ENCODE results near the gene TYW3. TPM values are rescaled to one million over a fixed set of nuclear protein-coding genes. Genes with fewer than 3 reads are reported as not detected.

Gene TYW3
- total and polyA plus RNA-seq, 2 of the 8 experiments (the other 6 are each of a cell fraction or from before 2014, with no cell fraction given): 6.9 to 31.4 TPM

DNA sequence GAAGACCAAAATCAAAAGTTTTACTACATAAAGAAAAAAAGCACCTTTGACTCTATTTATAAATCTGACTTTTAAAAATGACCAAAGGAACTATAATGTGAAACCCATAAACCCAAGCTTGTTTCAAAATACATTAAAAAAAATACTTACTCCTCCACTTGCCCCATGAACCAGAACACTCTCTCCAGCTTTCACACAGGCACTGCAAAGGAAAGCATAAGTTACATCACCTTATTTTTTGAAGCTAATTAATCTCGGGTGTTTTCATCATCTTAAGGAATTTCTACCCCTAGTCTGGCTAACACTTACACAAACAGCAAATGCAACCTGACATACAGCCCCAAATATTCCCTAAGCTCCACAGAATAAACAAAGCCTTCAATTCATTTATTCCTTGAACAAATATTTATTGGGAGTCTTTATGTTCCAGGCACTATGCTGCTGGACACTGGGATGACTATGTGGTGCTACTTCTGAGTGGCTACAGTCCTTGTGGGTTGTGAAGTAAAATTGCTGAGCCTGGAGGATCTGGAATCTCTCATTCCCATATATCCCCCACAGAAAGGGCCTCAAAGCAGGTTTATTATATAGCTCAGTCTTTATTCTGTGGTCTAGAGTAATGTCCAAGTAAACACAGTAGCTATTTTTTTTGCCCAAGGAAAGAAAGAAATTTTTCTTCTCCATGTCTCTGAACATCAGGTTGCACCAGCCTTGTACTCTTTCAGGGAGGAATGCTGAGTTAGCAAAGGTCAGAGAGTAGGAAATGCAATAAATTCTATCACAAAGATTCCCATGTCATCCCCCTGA, 18.3 kb upstream of the TYW3 start (continued):
- TF ChIP-seq POU5F1 (IDR thresholded peaks at IDR 0.05; ENCODE audit: low read depth, low read length) (no peak), SRF (IDR thresholded peaks at IDR 0.05; ENCODE audit: low read depth, low read length) (no peak), TCF12 (IDR thresholded peaks at IDR 0.05; ENCODE audit: low read depth, low read length) (no peak), SAP30 (IDR thresholded peaks at IDR 0.05; ENCODE audit: insufficient read depth, insufficient replicate concordance, low read length) (no peak), BCL11A (IDR thresholded peaks at IDR 0.05; ENCODE audit: low read depth in 2 of 2, low read length in 2 of 2) (no peak), CBX8 (IDR thresholded peaks at IDR 0.05; ENCODE audit: borderline replicate concordance, low read depth, low read length) (no peak)
- TF ChIP-seq, protein P1, sequence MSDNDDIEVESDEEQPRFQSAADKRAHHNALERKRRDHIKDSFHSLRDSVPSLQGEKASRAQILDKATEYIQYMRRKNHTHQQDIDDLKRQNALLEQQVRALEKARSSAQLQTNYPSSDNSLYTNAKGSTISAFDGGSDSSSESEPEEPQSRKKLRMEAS (IDR thresholded peaks at IDR 0.05): no peak
- TF ChIP-seq, protein P2, sequence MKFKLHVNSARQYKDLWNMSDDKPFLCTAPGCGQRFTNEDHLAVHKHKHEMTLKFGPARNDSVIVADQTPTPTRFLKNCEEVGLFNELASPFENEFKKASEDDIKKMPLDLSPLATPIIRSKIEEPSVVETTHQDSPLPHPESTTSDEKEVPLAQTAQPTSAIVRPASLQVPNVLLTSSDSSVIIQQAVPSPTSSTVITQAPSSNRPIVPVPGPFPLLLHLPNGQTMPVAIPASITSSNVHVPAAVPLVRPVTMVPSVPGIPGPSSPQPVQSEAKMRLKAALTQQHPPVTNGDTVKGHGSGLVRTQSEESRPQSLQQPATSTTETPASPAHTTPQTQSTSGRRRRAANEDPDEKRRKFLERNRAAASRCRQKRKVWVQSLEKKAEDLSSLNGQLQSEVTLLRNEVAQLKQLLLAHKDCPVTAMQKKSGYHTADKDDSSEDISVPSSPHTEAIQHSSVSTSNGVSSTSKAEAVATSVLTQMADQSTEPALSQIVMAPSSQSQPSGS (IDR thresholded peaks at IDR 0.05; ENCODE audit: low read length): no peak
